KMS-11 (cell line): ENCODE measurements around the gene RIPPLY1.

ENCODE experiments used
- H2AFZ ChIP-seq: fragments of 200-600 bp; sonication (generic); 2 replicates; pipeline ENCODE4 v1.6.1; 2016; ENCODE audit warnings: antibody characterized with exemption, mixed run types, low read depth
- H3K27ac ChIP-seq: fragments of 200-600 bp; sonication (generic); 2 replicates; pipeline ENCODE4 v1.6.1; 2016; ENCODE audit warnings: mild to moderate bottlenecking, mixed run types
- H3K27me3 ChIP-seq: fragments of 200-600 bp; sonication (generic); 2 replicates; pipeline ENCODE4 v1.6.1; 2017; ENCODE audit warnings: mild to moderate bottlenecking, low read depth, mixed run types, moderate library complexity; ENCODE audit not compliant: insufficient read depth
- H3K36me3 ChIP-seq: fragments of 200-600 bp; sonication (generic); 2 replicates; pipeline ENCODE4 v1.6.1; 2017; ENCODE audit warnings: mild to moderate bottlenecking, mixed run types; ENCODE audit not compliant: insufficient read depth
- H3K4me1 ChIP-seq: fragments of 200-600 bp; sonication (generic); 2 replicates; pipeline ENCODE4 v1.6.1; 2016; ENCODE audit warnings: mild to moderate bottlenecking, low read depth, mixed run types; ENCODE audit not compliant: poor library complexity, severe bottlenecking
- H3K4me2 ChIP-seq: fragments of 200-600 bp; sonication (generic); 2 replicates; pipeline ENCODE4 v1.7.0; 2016; ENCODE audit warnings: mild to moderate bottlenecking, mixed run types
- H3K4me3 ChIP-seq: fragments of 200-600 bp; sonication (generic); IDR thresholded peaks from 2 replicates; pipeline ENCODE4 v1.6.1; 2017; ENCODE audit warnings: low read depth, low read length, mixed read lengths; ENCODE audit not compliant: insufficient read depth
- H3K79me2 ChIP-seq: fragments of 200-600 bp; sonication (generic); 2 replicates; pipeline ENCODE4 v1.6.1; 2016; ENCODE audit warnings: low read depth, mixed run types; ENCODE audit not compliant: insufficient read depth
- H3K9ac ChIP-seq: fragments of 200-600 bp; sonication (generic); 2 replicates; pipeline ENCODE4 v1.6.1; 2016; ENCODE audit warnings: mild to moderate bottlenecking, mixed run types
- H4K20me1 ChIP-seq: fragments of 200-600 bp; sonication (generic); 2 replicates; pipeline ENCODE4 v1.6.1; 2016; ENCODE audit warnings: mild to moderate bottlenecking, mixed run types; ENCODE audit not compliant: insufficient read depth
- TF ChIP-seq, protein P1 (sequence below): fragments of 200-600 bp; sonication (generic); conservative IDR thresholded peaks from 2 replicates; pipeline ENCODE4 v1.6.1; 2017; ENCODE audit warnings: low read depth, mild to moderate bottlenecking, antibody characterized with exemption, low read length, moderate library complexity, mixed read lengths

Gene RIPPLY1

DNA sequence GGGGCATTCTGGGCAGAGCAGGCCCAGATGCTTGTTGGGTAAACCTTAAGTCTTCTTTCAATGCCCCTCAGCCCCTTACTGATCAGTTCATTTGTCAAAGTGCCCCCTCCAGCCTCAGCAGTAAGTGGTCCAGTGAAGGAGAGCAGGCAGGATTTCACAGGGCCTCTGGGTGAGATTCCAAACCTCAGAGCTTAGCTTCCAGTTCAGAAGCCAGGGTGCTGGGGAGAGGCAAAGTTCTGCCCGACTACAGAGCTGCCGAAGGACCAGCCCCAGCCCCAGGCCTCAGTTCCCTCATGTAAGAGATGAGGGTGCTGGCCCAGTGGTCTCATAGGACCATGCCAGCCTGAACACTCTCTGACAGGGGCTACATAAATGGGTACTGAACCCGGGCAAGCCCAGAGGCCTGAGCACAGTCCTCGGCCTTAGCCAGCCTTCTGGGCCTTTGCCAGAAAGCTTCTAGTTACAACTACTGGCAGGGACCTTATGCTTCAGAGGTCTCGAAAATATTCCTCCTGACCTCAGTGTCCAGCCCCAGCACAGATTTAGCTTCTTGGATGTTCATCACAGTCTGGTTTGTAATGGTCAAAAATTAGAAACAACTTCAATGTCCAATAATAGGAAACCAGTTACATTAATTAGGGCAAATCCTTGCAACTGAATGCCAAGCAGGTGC is 851 bp upstream of the RIPPLY1 start:
- Histone ChIP-seq H3K9ac (no peak overlapping the region), H3K27ac (no peak overlapping the region), H4K20me1 (no peaks in the 10 kb centered on the region), H3K27me3 (no peaks in the 10 kb centered on the region), H3K36me3 (no peaks in the 10 kb centered on the region), H3K79me2 (no peaks in the 10 kb centered on the region), H2AFZ (no peak overlapping the region), H3K4me2 (no peak overlapping the region), H3K4me3 (no peak overlapping the region), H3K4me1 (no peaks in the 10 kb centered on the region)
- TF ChIP-seq, protein P1, sequence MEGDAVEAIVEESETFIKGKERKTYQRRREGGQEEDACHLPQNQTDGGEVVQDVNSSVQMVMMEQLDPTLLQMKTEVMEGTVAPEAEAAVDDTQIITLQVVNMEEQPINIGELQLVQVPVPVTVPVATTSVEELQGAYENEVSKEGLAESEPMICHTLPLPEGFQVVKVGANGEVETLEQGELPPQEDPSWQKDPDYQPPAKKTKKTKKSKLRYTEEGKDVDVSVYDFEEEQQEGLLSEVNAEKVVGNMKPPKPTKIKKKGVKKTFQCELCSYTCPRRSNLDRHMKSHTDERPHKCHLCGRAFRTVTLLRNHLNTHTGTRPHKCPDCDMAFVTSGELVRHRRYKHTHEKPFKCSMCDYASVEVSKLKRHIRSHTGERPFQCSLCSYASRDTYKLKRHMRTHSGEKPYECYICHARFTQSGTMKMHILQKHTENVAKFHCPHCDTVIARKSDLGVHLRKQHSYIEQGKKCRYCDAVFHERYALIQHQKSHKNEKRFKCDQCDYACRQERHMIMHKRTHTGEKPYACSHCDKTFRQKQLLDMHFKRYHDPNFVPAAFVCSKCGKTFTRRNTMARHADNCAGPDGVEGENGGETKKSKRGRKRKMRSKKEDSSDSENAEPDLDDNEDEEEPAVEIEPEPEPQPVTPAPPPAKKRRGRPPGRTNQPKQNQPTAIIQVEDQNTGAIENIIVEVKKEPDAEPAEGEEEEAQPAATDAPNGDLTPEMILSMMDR, result no peak

DNA sequence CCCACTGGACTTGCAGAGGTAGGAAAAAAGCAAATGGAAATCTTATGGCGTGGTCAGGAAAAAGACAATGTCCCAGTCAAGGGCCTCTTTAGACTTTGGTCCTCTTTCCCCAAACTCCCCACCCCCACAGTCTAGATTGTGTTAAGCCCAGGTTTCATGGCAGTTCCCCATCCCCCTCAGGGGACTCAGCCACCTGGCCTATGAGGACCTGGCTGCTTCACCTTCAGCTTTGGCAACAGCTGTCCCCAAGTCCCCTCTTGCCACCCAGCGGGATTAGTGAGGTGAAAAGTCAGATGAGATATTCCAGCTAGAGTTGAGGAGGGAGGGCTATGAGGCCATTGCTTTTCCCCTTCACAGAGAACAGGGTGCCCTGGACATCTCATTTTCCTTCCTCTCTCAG is 457 bp downstream of the RIPPLY1 start:
- no peaks in the 10 kb centered on the region for H3K27me3 ChIP-seq
- no peak overlapping the region for H3K4me2 ChIP-seq

DNA sequence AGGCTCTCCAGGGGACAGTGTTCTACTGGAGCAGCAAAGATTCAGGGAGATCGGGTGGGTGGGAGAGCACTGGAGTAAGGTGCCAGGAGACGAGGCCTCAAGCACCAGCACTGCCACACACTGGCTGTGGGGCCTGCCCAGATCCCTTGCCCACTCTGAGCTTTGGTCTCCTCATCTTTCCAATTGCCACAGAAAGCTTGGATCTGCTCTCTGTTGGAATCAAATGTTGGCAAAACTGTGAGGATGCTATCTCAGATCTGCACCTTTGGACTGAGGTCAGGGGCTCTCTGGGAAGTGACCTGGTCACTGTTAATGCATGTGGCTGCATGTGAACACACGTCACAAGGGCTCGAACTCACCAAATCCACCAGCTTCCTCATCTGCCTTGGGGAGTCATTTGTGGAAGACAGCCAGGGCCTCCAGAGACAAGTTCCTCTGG is 1.3 kb downstream of the RIPPLY1 start:
- Histone ChIP-seq H3K36me3 (no peaks in the 10 kb centered on the region), H3K9ac (no peak overlapping the region), H3K79me2 (no peaks in the 10 kb centered on the region), H3K27ac (no peak overlapping the region), H3K4me2 (no peak overlapping the region), H4K20me1 (no peaks in the 10 kb centered on the region), H2AFZ (no peak overlapping the region), H3K4me1 (no peaks in the 10 kb centered on the region), H3K4me3 (no peak overlapping the region), H3K27me3 (no peaks in the 10 kb centered on the region)
- TF ChIP-seq, protein P1, result no peak

More for the DNA sequence above, 457 bp downstream of the RIPPLY1 start:
- Histone ChIP-seq H4K20me1 (no peaks in the 10 kb centered on the region), H3K27ac (no peak overlapping the region), H3K9ac (no peak overlapping the region), H3K4me1 (no peaks in the 10 kb centered on the region), H2AFZ (no peak overlapping the region), H3K4me3 (no peak overlapping the region), H3K36me3 (no peaks in the 10 kb centered on the region), H3K79me2 (no peaks in the 10 kb centered on the region)
- TF ChIP-seq, protein P1, result no peak

DNA sequence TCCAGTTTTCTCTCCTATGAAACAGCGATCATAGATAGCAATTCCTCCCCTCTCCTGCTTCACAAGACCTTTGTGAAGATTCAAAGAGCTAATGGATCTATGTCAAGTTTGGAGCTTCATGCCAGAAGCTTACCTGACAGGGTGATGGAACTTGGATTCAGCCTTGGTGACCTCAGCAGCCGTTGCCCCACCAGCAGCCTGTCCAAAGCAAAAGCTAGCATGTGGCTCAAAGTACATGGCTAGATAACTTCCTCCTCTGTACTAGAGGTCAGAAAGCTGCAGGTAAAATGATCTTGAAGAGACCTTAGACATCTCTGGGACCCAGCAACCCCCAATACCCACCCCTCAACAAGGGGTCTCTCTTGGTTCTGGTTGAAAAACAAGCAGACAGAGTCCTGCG is 1.8 kb downstream of the RIPPLY1 start:
- H2AFZ ChIP-seq, result no peak overlapping the region
- no peaks in the 10 kb centered on the region for H3K27me3 ChIP-seq
- H3K4me2 ChIP-seq, result no peak overlapping the region
- no peak overlapping the region for H3K4me3 ChIP-seq
- H3K79me2 ChIP-seq, result no peaks in the 10 kb centered on the region
- no peaks in the 10 kb centered on the region for H4K20me1 ChIP-seq
- no peaks in the 10 kb centered on the region for H3K36me3 ChIP-seq
- TF ChIP-seq, protein P1, result no peak
- H3K4me1 ChIP-seq, result no peaks in the 10 kb centered on the region
- no peak overlapping the region for H3K9ac ChIP-seq
- H3K27ac ChIP-seq, result no peak overlapping the region
